Panc1 (cell line): Measurements from ENCODE around the gene EGR4. TPM values are rescaled to one million over a fixed set of nuclear protein-coding genes. Genes with fewer than 3 reads are reported as not detected.

Experiments used
- ATAC-seq: fragments of 200-7000 bp; cut with Tn5 transposase; 2 replicates; pipeline ENCODE4 v1.9.1; 2020; ENCODE audit warnings: mild to moderate bottlenecking, moderate library complexity
- BruUV-seq: library from RNA; stranded (reverse); fragments of 400-500 nt; replicated peaks from 2 replicates; lab custom pipeline; 2021; lab: Mats Ljungman, UMichigan
- CTCF ChIA-PET: fragments of 300-600 bp; sonication (Branson Sonifier 250); formaldehyde crosslinking; loops from one replicate; lab custom pipeline; 2022; ENCODE audit warnings: antibody characterized with exemption; lab: Charles Lee
- POLR2A ChIA-PET: fragments of 300-600 bp; sonication (Branson Sonifier 250); formaldehyde crosslinking; loops from one replicate; lab custom pipeline; 2022; ENCODE audit warnings: antibody characterized with exemption; lab: Charles Lee
- DNase-seq: peaks from one replicate; pipeline ENCODE4 v3.0.0-alpha.2; 2010; ENCODE audit warnings: low read depth, low spot score
- H3K27ac ChIP-seq: 2 replicates; pipeline ENCODE4 v1.5.1; 2011; ENCODE audit warnings: mild to moderate bottlenecking, low read length, inconsistent platforms
- H3K27me3 ChIP-seq: fragments of 200-500 bp; sonication (Bioruptor generic); 2 replicates; pipeline ENCODE4 v1.6.0; 2014; ENCODE audit warnings: low read length, inconsistent platforms; ENCODE audit not compliant: control insufficient read depth, insufficient read depth
- H3K36me3 ChIP-seq: fragments of 200-500 bp; sonication (Bioruptor generic); 2 replicates; pipeline ENCODE4 v1.5.1; 2014; ENCODE audit warnings: inconsistent platforms, mild to moderate bottlenecking, low read length, moderate library complexity; ENCODE audit not compliant: control insufficient read depth, insufficient read depth
- H3K4me1 ChIP-seq: 2 replicates; pipeline ENCODE4 v1.5.1; 2011; ENCODE audit warnings: inconsistent platforms, mild to moderate bottlenecking, low read length, moderate library complexity; ENCODE audit not compliant: control insufficient read depth, insufficient read depth
- H3K4me3 ChIP-seq, 2 experiments: 2 replicates each; pipeline ENCODE4 v1.5.1; 2011 to 2012; ENCODE audit warnings: low read depth in 2 of 2, low read length in 2 of 2, mild to moderate bottlenecking in 2 of 2, inconsistent platforms in 1 of 2, moderate library complexity in 1 of 2
- H3K9me3 ChIP-seq: fragments of 200-500 bp; sonication (Bioruptor generic); 2 replicates; pipeline ENCODE4 v1.5.1; 2014; ENCODE audit warnings: low read depth, mild to moderate bottlenecking, inconsistent platforms, low read length, moderate library complexity; ENCODE audit not compliant: control insufficient read depth, insufficient read depth
- CTCF ChIP-seq: fragments of 450-650 bp; IDR thresholded peaks from 2 replicates; pipeline ENCODE4 v1.5.1; 2017; ENCODE audit warnings: mild to moderate bottlenecking
- POLR2AphosphoS5 ChIP-seq: IDR thresholded peaks from 2 replicates; pipeline ENCODE4 v1.6.1; 2012; ENCODE audit warnings: mild to moderate bottlenecking, low read depth, low read length, moderate library complexity
- REST ChIP-seq, 2 experiments: IDR thresholded peaks; 2 replicates each; pipeline ENCODE4 v1.6.1; 2011 to 2012; ENCODE audit warnings: low read depth in 2 of 2, control low read depth in 1 of 2, low read length in 1 of 2, mild to moderate bottlenecking in 1 of 2, moderate library complexity in 1 of 2; ENCODE audit not compliant: insufficient read depth in 1 of 2
- SIN3A ChIP-seq: IDR thresholded peaks from 2 replicates; pipeline ENCODE4 v1.6.1; 2012; ENCODE audit warnings: low read depth, mild to moderate bottlenecking, low read length, moderate library complexity, borderline replicate concordance; ENCODE audit not compliant: insufficient read depth
- TCF7L2 ChIP-seq: IDR thresholded peaks from 2 replicates; pipeline ENCODE4 v1.6.1; 2011; ENCODE audit warnings: mild to moderate bottlenecking, low read depth, low read length, inconsistent platforms
- in situ Hi-C: cut with HindIII; loops from 2 replicates; pipeline ENCODE4 v1.10.0; 2016; ENCODE audit warnings: low sequenced_read_pairs, low pct_unique_long_range_greater_than_20kb
- intact Hi-C: fragments of 100-400 bp; cut with micrococcal nuclease; formaldehyde crosslinking; loops from one replicate; pipeline ENCODE4 v1.10.0; 2022; ENCODE audit not compliant: unreplicated experiment
- total RNA-seq: library from RNA; stranded (reverse); gene quantifications from one replicate; pipeline ENCODE4 v1.2.1, GENCODE V29; 2021; ENCODE audit not compliant: unreplicated experiment

EGR4 gene
- total RNA-seq, 1 experiment from 2014 or later, result 0.08 TPM

GRCh38 chr2:73249636-73250035 is 43.7 kb downstream of the EGR4 start:
- POLR2A ChIA-PET, result no interaction called here
- ATAC-seq (no peak), DNase-seq (no peak)
- H3K27ac ChIP-seq, result no peak overlapping the region
- BruUV-seq, result no TSS peak
- no peak overlapping the region for H3K4me3 ChIP-seq
- intact Hi-C loops (no loop called here), in situ Hi-C loops (no loop called here)
- no peaks in the 10 kb centered on the region for H3K27me3 ChIP-seq
- no peak for TF ChIP-seq SIN3A
- TF ChIP-seq TCF7L2, result no peak
- TF ChIP-seq POLR2AphosphoS5, result no peak
- TF ChIP-seq CTCF, result no peak
- no peak for TF ChIP-seq REST (IDR thresholded peaks at IDR 0.05; ENCODE audit: insufficient read depth in 1 of 2, low read depth in 2 of 2, low read length in 1 of 2)
- no peaks in the 10 kb centered on the region for H3K4me1 ChIP-seq
- CTCF ChIA-PET, result no interaction called here
- H3K36me3 ChIP-seq, result peaks cover 44% of the 10 kb centered on the region
- no peaks in the 10 kb centered on the region for H3K9me3 ChIP-seq

- intact Hi-C loops, result no loop called here
- no peak overlapping the region for H3K4me3 ChIP-seq
- H3K27ac ChIP-seq, result no peak overlapping the region
- BruUV-seq, result no TSS peak
- POLR2A ChIA-PET, result no interaction called here
- ATAC-seq (no peak), DNase-seq (no peak)
- CTCF ChIA-PET, result no interaction called here
- peaks cover 48% of the 10 kb centered on the region for H3K36me3 ChIP-seq
- H3K27me3 ChIP-seq, result no peaks in the 10 kb centered on the region
- H3K4me1 ChIP-seq, result peaks cover 10% of the 10 kb centered on the region
- TF ChIP-seq TCF7L2 (no peak), SIN3A (no peak), REST (IDR thresholded peaks at IDR 0.05; ENCODE audit: insufficient read depth in 1 of 2, low read depth in 2 of 2, low read length in 1 of 2) (no peak)
- in situ Hi-C loops, result no loop called here
- no peaks in the 10 kb centered on the region for H3K9me3 ChIP-seq
Measured at GRCh38 chr2:73246850-73247249, 46.5 kb downstream of the EGR4 start.
